Neural progenitor cell (in vitro differentiated cells): ENCODE results near the gene COG4.

Experiments
- EZH2 ChIP-seq: fragments of 200-600 bp; sonication (generic); IDR thresholded peaks from 2 replicates; pipeline ENCODE4 v1.6.1; 2017; ENCODE audit warnings: antibody characterized with exemption, mild to moderate bottlenecking, moderate library complexity
- TF ChIP-seq, protein P1 (sequence below): fragments of 200-600 bp; sonication (generic); IDR thresholded peaks from 2 replicates; pipeline ENCODE4 v1.5.1; 2017; ENCODE audit warnings: antibody characterized with exemption, mild to moderate bottlenecking

DNA sequence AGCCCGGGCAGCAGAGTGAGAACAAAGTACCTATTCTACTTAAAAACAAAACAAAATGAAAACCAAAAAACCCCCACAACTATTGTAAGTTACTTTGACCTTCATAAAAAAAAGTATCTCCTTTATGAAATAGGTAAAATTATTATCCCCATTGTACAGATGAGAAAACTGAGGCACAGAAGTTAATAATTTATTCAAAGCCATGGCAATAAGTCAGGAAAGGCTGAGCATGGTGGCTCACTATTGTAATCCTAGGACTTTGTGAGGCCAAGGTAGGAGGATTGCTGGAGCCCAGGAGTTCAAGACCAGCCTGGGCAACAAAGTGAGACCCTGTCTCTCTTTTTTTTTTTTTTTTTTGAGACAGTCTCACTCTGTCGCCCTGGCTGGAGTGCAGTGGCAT lies 38.5 kb downstream of the COG4 start:
- TF ChIP-seq, protein P1, sequence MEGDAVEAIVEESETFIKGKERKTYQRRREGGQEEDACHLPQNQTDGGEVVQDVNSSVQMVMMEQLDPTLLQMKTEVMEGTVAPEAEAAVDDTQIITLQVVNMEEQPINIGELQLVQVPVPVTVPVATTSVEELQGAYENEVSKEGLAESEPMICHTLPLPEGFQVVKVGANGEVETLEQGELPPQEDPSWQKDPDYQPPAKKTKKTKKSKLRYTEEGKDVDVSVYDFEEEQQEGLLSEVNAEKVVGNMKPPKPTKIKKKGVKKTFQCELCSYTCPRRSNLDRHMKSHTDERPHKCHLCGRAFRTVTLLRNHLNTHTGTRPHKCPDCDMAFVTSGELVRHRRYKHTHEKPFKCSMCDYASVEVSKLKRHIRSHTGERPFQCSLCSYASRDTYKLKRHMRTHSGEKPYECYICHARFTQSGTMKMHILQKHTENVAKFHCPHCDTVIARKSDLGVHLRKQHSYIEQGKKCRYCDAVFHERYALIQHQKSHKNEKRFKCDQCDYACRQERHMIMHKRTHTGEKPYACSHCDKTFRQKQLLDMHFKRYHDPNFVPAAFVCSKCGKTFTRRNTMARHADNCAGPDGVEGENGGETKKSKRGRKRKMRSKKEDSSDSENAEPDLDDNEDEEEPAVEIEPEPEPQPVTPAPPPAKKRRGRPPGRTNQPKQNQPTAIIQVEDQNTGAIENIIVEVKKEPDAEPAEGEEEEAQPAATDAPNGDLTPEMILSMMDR: no peak
- TF ChIP-seq EZH2: no peak
